PFSK-1 (cell line): Measurements from ENCODE around the gene PSAP.

Experiments used
- POLR2AphosphoS5 ChIP-seq: IDR thresholded peaks from 2 replicates; pipeline ENCODE4 v1.6.1; 2012; ENCODE audit warnings: low read depth, mild to moderate bottlenecking, control low read depth, low read length, moderate library complexity
- SIN3A ChIP-seq: IDR thresholded peaks from 2 replicates; pipeline ENCODE4 v1.6.1; 2012; ENCODE audit warnings: mild to moderate bottlenecking, low read length, moderate library complexity, borderline replicate concordance; ENCODE audit not compliant: insufficient read depth
- TAF1 ChIP-seq: IDR thresholded peaks from 2 replicates; pipeline ENCODE4 v1.6.1; 2012; ENCODE audit warnings: low read length, control low read depth, borderline replicate concordance; ENCODE audit not compliant: insufficient read depth
- TF ChIP-seq, protein P1 (sequence below), 2 experiments: IDR thresholded peaks; 2 replicates each; pipeline versions ENCODE4 v1.6.1 to v1.8.0; 2011 to 2012; ENCODE audit warnings: low read depth in 2 of 2, low read length in 2 of 2, control low read depth in 1 of 2, inconsistent platforms in 1 of 2, mild to moderate bottlenecking in 1 of 2, moderate library complexity in 1 of 2; ENCODE audit not compliant: insufficient read depth in 1 of 2

GRCh38 chr10:71773221-71773971 is 77.7 kb downstream of the PSAP start, which contains the start of gene VSIR:
- TF ChIP-seq POLR2AphosphoS5 (no peak), SIN3A (no peak), TAF1 (no peak)
- TF ChIP-seq, protein P1, sequence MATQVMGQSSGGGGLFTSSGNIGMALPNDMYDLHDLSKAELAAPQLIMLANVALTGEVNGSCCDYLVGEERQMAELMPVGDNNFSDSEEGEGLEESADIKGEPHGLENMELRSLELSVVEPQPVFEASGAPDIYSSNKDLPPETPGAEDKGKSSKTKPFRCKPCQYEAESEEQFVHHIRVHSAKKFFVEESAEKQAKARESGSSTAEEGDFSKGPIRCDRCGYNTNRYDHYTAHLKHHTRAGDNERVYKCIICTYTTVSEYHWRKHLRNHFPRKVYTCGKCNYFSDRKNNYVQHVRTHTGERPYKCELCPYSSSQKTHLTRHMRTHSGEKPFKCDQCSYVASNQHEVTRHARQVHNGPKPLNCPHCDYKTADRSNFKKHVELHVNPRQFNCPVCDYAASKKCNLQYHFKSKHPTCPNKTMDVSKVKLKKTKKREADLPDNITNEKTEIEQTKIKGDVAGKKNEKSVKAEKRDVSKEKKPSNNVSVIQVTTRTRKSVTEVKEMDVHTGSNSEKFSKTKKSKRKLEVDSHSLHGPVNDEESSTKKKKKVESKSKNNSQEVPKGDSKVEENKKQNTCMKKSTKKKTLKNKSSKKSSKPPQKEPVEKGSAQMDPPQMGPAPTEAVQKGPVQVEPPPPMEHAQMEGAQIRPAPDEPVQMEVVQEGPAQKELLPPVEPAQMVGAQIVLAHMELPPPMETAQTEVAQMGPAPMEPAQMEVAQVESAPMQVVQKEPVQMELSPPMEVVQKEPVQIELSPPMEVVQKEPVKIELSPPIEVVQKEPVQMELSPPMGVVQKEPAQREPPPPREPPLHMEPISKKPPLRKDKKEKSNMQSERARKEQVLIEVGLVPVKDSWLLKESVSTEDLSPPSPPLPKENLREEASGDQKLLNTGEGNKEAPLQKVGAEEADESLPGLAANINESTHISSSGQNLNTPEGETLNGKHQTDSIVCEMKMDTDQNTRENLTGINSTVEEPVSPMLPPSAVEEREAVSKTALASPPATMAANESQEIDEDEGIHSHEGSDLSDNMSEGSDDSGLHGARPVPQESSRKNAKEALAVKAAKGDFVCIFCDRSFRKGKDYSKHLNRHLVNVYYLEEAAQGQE (IDR thresholded peaks at IDR 0.05; ENCODE audit: insufficient read depth in 1 of 2, low read depth in 2 of 2, low read length in 2 of 2) = no peak
